ENCODE data around the gene MAP3K7. TPM values are rescaled to one million over a fixed set of nuclear protein-coding genes. Genes with fewer than 3 reads are reported as not detected.
"Not testable (repeated sequence)": the region's sequence is repeated elsewhere in the genome, so short reads cannot be mapped to it uniquely, and the experiment has no call there.

MAP3K7 gene
- total RNA-seq, 1 donor from 2014 or later = 40.5 TPM

DNA sequence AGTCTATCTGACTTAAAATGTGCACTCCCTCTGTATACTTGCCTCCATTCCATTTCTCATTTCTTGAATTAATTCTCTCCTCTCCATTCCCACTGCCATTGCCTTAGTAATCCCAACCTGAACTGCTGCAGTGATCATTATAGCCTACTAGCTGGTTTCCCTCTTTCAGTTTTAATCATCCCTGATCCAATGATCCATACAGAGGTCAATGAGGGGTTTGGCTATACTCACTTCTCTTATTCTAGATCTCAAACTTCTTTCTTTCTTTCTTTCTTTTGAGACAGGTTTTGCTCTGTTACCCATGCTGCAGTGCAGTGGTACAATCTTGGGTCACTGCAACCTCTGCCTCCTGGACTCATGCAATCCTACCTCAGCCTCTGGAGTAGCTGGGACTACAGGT is 17.6 kb downstream of the MAP3K7 start:
- H3K4me1 Mint-ChIP-seq (ENCODE audit: unreplicated experiment) = no peaks in the 10 kb centered on the region
- H3K27me3 Mint-ChIP-seq (ENCODE audit: unreplicated experiment) = peaks cover 4% of the 10 kb centered on the region
- no peak for DNase-seq (ENCODE audit: low spot score)
- H3K4me3 Mint-ChIP-seq (ENCODE audit: unreplicated experiment) = no peak overlapping the region
- no peaks in the 10 kb centered on the region for H3K9me3 Mint-ChIP-seq (ENCODE audit: unreplicated experiment)
- no peak overlapping the region for H3K27ac Mint-ChIP-seq (ENCODE audit: unreplicated experiment)
- TF ChIP-seq, protein P1, sequence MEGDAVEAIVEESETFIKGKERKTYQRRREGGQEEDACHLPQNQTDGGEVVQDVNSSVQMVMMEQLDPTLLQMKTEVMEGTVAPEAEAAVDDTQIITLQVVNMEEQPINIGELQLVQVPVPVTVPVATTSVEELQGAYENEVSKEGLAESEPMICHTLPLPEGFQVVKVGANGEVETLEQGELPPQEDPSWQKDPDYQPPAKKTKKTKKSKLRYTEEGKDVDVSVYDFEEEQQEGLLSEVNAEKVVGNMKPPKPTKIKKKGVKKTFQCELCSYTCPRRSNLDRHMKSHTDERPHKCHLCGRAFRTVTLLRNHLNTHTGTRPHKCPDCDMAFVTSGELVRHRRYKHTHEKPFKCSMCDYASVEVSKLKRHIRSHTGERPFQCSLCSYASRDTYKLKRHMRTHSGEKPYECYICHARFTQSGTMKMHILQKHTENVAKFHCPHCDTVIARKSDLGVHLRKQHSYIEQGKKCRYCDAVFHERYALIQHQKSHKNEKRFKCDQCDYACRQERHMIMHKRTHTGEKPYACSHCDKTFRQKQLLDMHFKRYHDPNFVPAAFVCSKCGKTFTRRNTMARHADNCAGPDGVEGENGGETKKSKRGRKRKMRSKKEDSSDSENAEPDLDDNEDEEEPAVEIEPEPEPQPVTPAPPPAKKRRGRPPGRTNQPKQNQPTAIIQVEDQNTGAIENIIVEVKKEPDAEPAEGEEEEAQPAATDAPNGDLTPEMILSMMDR (IDR thresholded peaks at IDR 0.05; ENCODE audit: unreplicated experiment) = no peak
- peaks cover 43% of the 10 kb centered on the region for H3K36me3 Mint-ChIP-seq (ENCODE audit: low read depth, unreplicated experiment)

DNA sequence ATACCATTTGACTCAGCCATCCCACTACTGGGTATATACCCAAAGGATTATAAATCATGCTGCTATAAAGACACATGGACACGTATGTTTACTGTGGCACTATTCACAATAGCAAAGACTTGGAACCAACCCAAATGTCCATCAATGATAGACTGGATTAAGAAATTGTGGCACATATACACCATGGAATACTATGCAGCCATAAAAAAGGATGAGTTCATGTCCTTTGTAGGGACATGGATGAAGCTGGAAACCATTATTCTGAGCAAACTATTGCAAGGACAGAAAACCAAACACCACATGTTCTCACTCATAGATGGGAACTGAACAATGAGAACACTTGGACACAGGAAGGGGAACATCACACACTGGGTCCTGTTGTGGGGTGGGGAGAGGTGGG is 19.2 kb downstream of the MAP3K7 start:
- not testable (repeated sequence) for H3K9me3 Mint-ChIP-seq (ENCODE audit: unreplicated experiment); H3K4me3 Mint-ChIP-seq (ENCODE audit: unreplicated experiment); H3K27ac Mint-ChIP-seq (ENCODE audit: unreplicated experiment); H3K4me1 Mint-ChIP-seq (ENCODE audit: unreplicated experiment); DNase-seq (ENCODE audit: low spot score); H3K27me3 Mint-ChIP-seq (ENCODE audit: unreplicated experiment)
- peaks cover 58% of the 10 kb centered on the region for H3K36me3 Mint-ChIP-seq (ENCODE audit: low read depth, unreplicated experiment)

DNA sequence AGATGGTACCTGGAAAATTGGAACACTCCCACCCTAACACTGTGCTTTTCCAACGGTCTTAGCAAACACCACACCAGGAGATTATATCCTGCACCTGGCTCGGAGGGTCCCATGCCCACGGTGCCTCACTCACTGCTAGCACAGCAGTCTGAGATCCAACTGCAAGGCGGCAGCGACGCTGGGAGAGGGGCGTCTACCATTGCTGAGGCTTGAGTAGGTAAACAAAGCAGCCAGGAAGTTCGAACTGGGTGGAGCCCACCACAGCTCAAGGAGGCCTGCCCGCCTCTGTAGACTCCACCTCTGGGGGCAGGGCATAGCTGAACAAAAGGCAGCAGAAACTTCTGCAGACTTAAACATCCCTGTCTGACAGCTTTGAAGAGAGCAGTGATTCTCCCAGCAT is 24.5 kb downstream of the MAP3K7 start:
- H3K36me3 Mint-ChIP-seq (ENCODE audit: low read depth, unreplicated experiment) = peaks cover 57% of the 10 kb centered on the region
- not testable (repeated sequence) for H3K27me3 Mint-ChIP-seq (ENCODE audit: unreplicated experiment); H3K9me3 Mint-ChIP-seq (ENCODE audit: unreplicated experiment); H3K4me1 Mint-ChIP-seq (ENCODE audit: unreplicated experiment); H3K27ac Mint-ChIP-seq (ENCODE audit: unreplicated experiment); H3K4me3 Mint-ChIP-seq (ENCODE audit: unreplicated experiment); DNase-seq (ENCODE audit: low spot score)

DNA sequence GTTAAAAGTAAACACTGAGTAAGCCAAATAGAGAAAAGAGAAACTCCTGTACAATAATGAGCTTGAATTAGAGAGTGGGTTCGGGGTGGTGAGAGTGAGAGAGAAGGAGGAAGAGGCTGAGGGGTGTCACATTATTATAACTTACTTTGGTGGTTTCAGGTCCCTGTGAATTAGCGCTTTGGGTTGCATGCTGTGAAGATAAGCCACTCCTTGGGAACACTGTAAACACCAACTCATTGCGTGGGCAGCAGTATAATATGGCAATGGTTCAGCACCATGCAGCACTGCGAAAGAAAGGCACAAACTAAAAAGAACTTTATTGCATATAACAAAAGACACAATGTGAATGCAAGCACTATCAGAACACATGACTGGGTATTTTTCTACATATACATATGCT is 26.9 kb downstream of the MAP3K7 start:
- peak overlapping the region; percentile 7 for H3K4me3 Mint-ChIP-seq (ENCODE audit: unreplicated experiment)
- no peaks in the 10 kb centered on the region for H3K4me1 Mint-ChIP-seq (ENCODE audit: unreplicated experiment)
- DNase-seq (ENCODE audit: low spot score) = no peak
- no peaks in the 10 kb centered on the region for H3K27me3 Mint-ChIP-seq (ENCODE audit: unreplicated experiment)
- H3K27ac Mint-ChIP-seq (ENCODE audit: unreplicated experiment) = no peak overlapping the region
- H3K9me3 Mint-ChIP-seq (ENCODE audit: unreplicated experiment) = no peaks in the 10 kb centered on the region
- TF ChIP-seq, protein P1 (IDR thresholded peaks at IDR 0.05; ENCODE audit: unreplicated experiment) = no peak
- H3K36me3 Mint-ChIP-seq (ENCODE audit: low read depth, unreplicated experiment) = peaks cover 49% of the 10 kb centered on the region

DNA sequence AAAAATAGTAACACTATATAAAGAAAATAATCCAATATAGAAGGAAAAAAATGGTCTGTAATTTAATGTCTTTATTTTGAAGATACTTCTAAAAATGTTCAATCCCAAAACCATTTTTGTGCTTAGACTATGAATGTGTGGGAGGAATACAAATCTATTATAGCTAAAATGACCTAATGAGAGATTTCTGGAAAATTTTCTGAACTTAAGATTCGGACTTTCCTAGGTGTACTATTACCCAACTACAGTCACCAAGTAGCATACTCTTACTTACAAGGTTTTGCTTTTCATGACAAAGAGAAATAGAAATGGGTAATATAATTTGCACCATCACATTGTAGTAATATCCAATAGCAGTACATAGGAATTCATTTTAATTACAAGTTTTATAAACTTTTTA is 29.9 kb downstream of the MAP3K7 start:
- Mint-ChIP-seq H3K9me3 (ENCODE audit: unreplicated experiment) (no peaks in the 10 kb centered on the region), H3K4me3 (ENCODE audit: unreplicated experiment) (no peak overlapping the region), H3K27ac (ENCODE audit: unreplicated experiment) (no peak overlapping the region), H3K4me1 (ENCODE audit: unreplicated experiment) (no peaks in the 10 kb centered on the region), H3K36me3 (ENCODE audit: low read depth, unreplicated experiment) (peaks cover 31% of the 10 kb centered on the region), H3K27me3 (ENCODE audit: unreplicated experiment) (no peaks in the 10 kb centered on the region)
- no peak for DNase-seq (ENCODE audit: low spot score)
- TF ChIP-seq, protein P1 (IDR thresholded peaks at IDR 0.05; ENCODE audit: unreplicated experiment) = no peak

DNA sequence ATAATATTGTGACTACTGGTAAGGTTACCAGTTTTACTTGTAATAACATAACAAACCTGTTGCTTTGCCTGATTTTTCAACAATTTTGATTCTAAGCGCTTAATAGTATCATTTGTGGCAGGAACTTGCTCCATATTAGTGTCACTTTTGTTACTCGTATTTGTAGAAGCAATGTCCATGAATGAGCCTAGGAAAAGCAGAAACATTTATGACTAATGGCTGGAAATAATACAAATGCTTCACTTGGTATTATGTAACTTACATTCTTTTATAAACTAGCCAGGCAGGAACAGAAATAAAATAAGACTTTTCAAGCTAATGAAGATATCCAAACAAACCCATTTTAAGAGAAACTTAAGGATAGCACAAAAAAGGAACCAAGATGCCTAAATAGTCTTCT is 38.9 kb downstream of the MAP3K7 start:
- no peak overlapping the region for H3K4me3 Mint-ChIP-seq (ENCODE audit: unreplicated experiment)

More for the DNA sequence above, 38.9 kb downstream of the MAP3K7 start:
- H3K27me3 Mint-ChIP-seq (ENCODE audit: unreplicated experiment) = no peaks in the 10 kb centered on the region
- no peak overlapping the region for H3K27ac Mint-ChIP-seq (ENCODE audit: unreplicated experiment)
- no peaks in the 10 kb centered on the region for H3K4me1 Mint-ChIP-seq (ENCODE audit: unreplicated experiment)
- no peak for DNase-seq (ENCODE audit: low spot score)
- TF ChIP-seq, protein P1 (IDR thresholded peaks at IDR 0.05; ENCODE audit: unreplicated experiment) = no peak
- H3K9me3 Mint-ChIP-seq (ENCODE audit: unreplicated experiment) = no peaks in the 10 kb centered on the region
- peaks cover 30% of the 10 kb centered on the region for H3K36me3 Mint-ChIP-seq (ENCODE audit: low read depth, unreplicated experiment)
